OCI-LY1 (cell line): Measurements from ENCODE around the gene KIAA1549.

Experiments
- H2AFZ ChIP-seq: fragments of 200-600 bp; sonication (generic), shearing (Covaris generic); 2 replicates; pipeline ENCODE4 v1.6.0; 2014; ENCODE audit warnings: antibody characterized with exemption, mild to moderate bottlenecking, low read length
- H3F3A ChIP-seq: fragments of 200-600 bp; sonication (generic), shearing (Covaris generic); 2 replicates; pipeline ENCODE4 v1.6.0; 2014; ENCODE audit warnings: mild to moderate bottlenecking, antibody characterized with exemption, low read length, moderate library complexity; ENCODE audit not compliant: insufficient read depth
- H3K27ac ChIP-seq: fragments of 200-600 bp; sonication (generic); 2 replicates; pipeline ENCODE4 v1.5.1; 2014; ENCODE audit warnings: low read length, mixed run types, mild to moderate bottlenecking, low read depth; ENCODE audit not compliant: poor library complexity, severe bottlenecking
- H3K27me3 ChIP-seq: fragments of 200-600 bp; sonication (generic); 2 replicates; pipeline ENCODE4 v1.6.0; 2014; ENCODE audit warnings: antibody characterized with exemption, mild to moderate bottlenecking, low read length, moderate library complexity; ENCODE audit not compliant: insufficient read depth
- H3K36me3 ChIP-seq: fragments of 200-600 bp; sonication (generic); 2 replicates; pipeline ENCODE4 v1.6.1; 2014; ENCODE audit warnings: mild to moderate bottlenecking, antibody characterized with exemption, low read length, moderate library complexity, mixed read lengths; ENCODE audit not compliant: insufficient read depth
- H3K4me1 ChIP-seq: fragments of 200-600 bp; sonication (generic); 2 replicates; pipeline ENCODE4 v1.5.1; 2014; ENCODE audit warnings: mild to moderate bottlenecking, low read length, moderate library complexity; ENCODE audit not compliant: insufficient read depth, severe bottlenecking
- H3K4me2 ChIP-seq: fragments of 200-600 bp; sonication (generic), shearing (Covaris generic); 2 replicates; pipeline ENCODE4 v1.6.1; 2014; ENCODE audit warnings: low read length
- H3K4me3 ChIP-seq: fragments of 200-600 bp; sonication (generic); 2 replicates; pipeline ENCODE4 v1.5.1; 2014; ENCODE audit warnings: low read length, low read depth, mild to moderate bottlenecking, mixed read lengths; ENCODE audit not compliant: poor library complexity, severe bottlenecking
- H3K79me2 ChIP-seq: fragments of 200-600 bp; shearing (Covaris generic); 2 replicates; pipeline ENCODE4 v1.6.1; 2016; ENCODE audit warnings: mixed run types, low read length, mixed read lengths; ENCODE audit not compliant: insufficient read depth
- H3K9ac ChIP-seq: fragments of 200-600 bp; sonication (generic), shearing (Covaris generic); 2 replicates; pipeline ENCODE4 v1.6.1; 2014; ENCODE audit warnings: mild to moderate bottlenecking, low read length, mixed read lengths
- H3K9me2 ChIP-seq: fragments of 200-600 bp; sonication (generic), shearing (Covaris generic); 2 replicates; pipeline ENCODE4 v1.6.1; 2014; ENCODE audit warnings: low read depth, mild to moderate bottlenecking, low read length, mixed read lengths
- H3K9me3 ChIP-seq: fragments of 200-600 bp; shearing (Covaris generic); 2 replicates; pipeline ENCODE4 v1.6.1; 2014; ENCODE audit warnings: low read length, mixed read lengths
- H4K20me1 ChIP-seq: fragments of 200-600 bp; sonication (generic), shearing (Covaris generic); 2 replicates; pipeline ENCODE4 v1.6.0; 2016; ENCODE audit warnings: mild to moderate bottlenecking, low read length; ENCODE audit not compliant: insufficient read depth
- CTCF ChIP-seq: fragments of 200-600 bp; sonication (generic), shearing (Covaris generic); IDR thresholded peaks from 2 replicates; pipeline ENCODE4 v1.5.1; 2017; ENCODE audit warnings: mild to moderate bottlenecking, antibody characterized with exemption, low read length, moderate library complexity, mixed read lengths
- EZH2 ChIP-seq: fragments of 200-600 bp; sonication (generic), shearing (Covaris generic); IDR thresholded peaks from 2 replicates; pipeline ENCODE4 v1.8.0; 2017; ENCODE audit warnings: borderline replicate concordance, mixed run types, mild to moderate bottlenecking, antibody characterized with exemption, low read length, moderate library complexity, mixed read lengths

The KIAA1549 gene

GRCh38 chr7:138801256-138801655, 179.9 kb downstream of the KIAA1549 start:
- Histone ChIP-seq H3K79me2 (no peaks in the 10 kb centered on the region), H3K4me2 (no peak overlapping the region), H3K36me3 (no peaks in the 10 kb centered on the region), H2AFZ (no peak overlapping the region), H3K4me3 (no peak overlapping the region), H4K20me1 (no peaks in the 10 kb centered on the region), H3K27ac (no peak overlapping the region), H3K9ac (no peak overlapping the region), H3K9me3 (no peaks in the 10 kb centered on the region), H3F3A (no peaks in the 10 kb centered on the region), H3K27me3 (no peaks in the 10 kb centered on the region), H3K9me2 (no peaks in the 10 kb centered on the region), H3K4me1 (no peaks in the 10 kb centered on the region)
- TF ChIP-seq EZH2 = no peak
- no peak for TF ChIP-seq CTCF

GRCh38 chr7:138799336-138800000, 181.7 kb downstream of the KIAA1549 start:
- no peak overlapping the region for H3K9ac ChIP-seq
- H3K79me2 ChIP-seq = no peaks in the 10 kb centered on the region
- no peak overlapping the region for H3K4me3 ChIP-seq
- H3K9me2 ChIP-seq = no peaks in the 10 kb centered on the region
- H2AFZ ChIP-seq = no peak overlapping the region
- no peaks in the 10 kb centered on the region for H3K4me1 ChIP-seq
- H3K27me3 ChIP-seq = 0 out of 2 replicates have a peak, but pooled peaks cover 3% of the 10 kb centered on the region
- no peaks in the 10 kb centered on the region for H4K20me1 ChIP-seq
- H3F3A ChIP-seq = no peaks in the 10 kb centered on the region
- H3K4me2 ChIP-seq = no peak overlapping the region
- H3K9me3 ChIP-seq = no peaks in the 10 kb centered on the region
- TF ChIP-seq EZH2 (no peak), CTCF (no peak)
- H3K27ac ChIP-seq = no peak overlapping the region
- no peaks in the 10 kb centered on the region for H3K36me3 ChIP-seq

- no peaks in the 10 kb centered on the region for H3K9me2 ChIP-seq
Observed at GRCh38 chr7:138798836-138799235, 182.4 kb downstream of the KIAA1549 start.

More at GRCh38 chr7:138798836-138799235, 182.4 kb downstream of the KIAA1549 start:
- Histone ChIP-seq H3K9me3 (no peaks in the 10 kb centered on the region), H3K27me3 (0 out of 2 replicates have a peak, but pooled peaks cover 3% of the 10 kb centered on the region), H3K4me3 (no peak overlapping the region), H3K9ac (no peak overlapping the region), H3K27ac (no peak overlapping the region), H3K4me2 (no peak overlapping the region), H3K79me2 (no peaks in the 10 kb centered on the region), H3K4me1 (no peaks in the 10 kb centered on the region), H3F3A (no peaks in the 10 kb centered on the region), H2AFZ (no peak overlapping the region), H4K20me1 (no peaks in the 10 kb centered on the region), H3K36me3 (no peaks in the 10 kb centered on the region)
- TF ChIP-seq CTCF (no peak), EZH2 (no peak)
